Mesendoderm (in vitro differentiated cells): ENCODE results near the gene IGHMBP2.

Experiments
- DNase-seq: peaks from one replicate; pipeline ENCODE4 v3.0.0; 2013
- H2AK5ac ChIP-seq: 2 replicates; pipeline ENCODE4 v1.6.1; 2013; ENCODE audit warnings: low read length, inconsistent platforms
- H2BK120ac ChIP-seq: 2 replicates; pipeline ENCODE4 v1.6.1; 2013; ENCODE audit warnings: low read depth, mild to moderate bottlenecking, low read length, moderate library complexity, mixed read lengths
- H2BK15ac ChIP-seq: replicated peaks from 2 replicates; pipeline ENCODE4 v1.6.1; 2013; ENCODE audit warnings: low read depth, mild to moderate bottlenecking, moderate library complexity
- H2BK5ac ChIP-seq: 2 replicates; pipeline ENCODE4 v1.6.1; 2013; ENCODE audit warnings: low read length, inconsistent platforms
- H3K18ac ChIP-seq: 2 replicates; pipeline ENCODE4 v1.6.1; 2013; ENCODE audit warnings: mild to moderate bottlenecking, low read length, mixed read lengths
- H3K23ac ChIP-seq: one replicate; pipeline ENCODE4 v1.6.1; 2013; ENCODE audit warnings: low read length
- H3K27ac ChIP-seq: 2 replicates; pipeline ENCODE4 v1.5.1; 2013; ENCODE audit warnings: low read depth, mild to moderate bottlenecking, inconsistent platforms, low read length, moderate library complexity
- H3K27me3 ChIP-seq: 2 replicates; pipeline ENCODE4 v1.6.1; 2013; ENCODE audit warnings: low read length, control low read depth, mild to moderate bottlenecking, inconsistent platforms; ENCODE audit not compliant: insufficient read depth, poor library complexity
- H3K36me3 ChIP-seq: 2 replicates; pipeline ENCODE4 v1.6.1; 2013; ENCODE audit warnings: low read length, inconsistent platforms; ENCODE audit not compliant: control insufficient read depth, insufficient read depth
- H3K4ac ChIP-seq: one replicate; pipeline ENCODE4 v1.6.1; 2013; ENCODE audit warnings: low read depth, mild to moderate bottlenecking, low read length, moderate library complexity
- H3K4me1 ChIP-seq: 2 replicates; pipeline ENCODE4 v1.6.1; 2013; ENCODE audit warnings: low read depth, low read length, inconsistent platforms; ENCODE audit not compliant: control insufficient read depth
- H3K4me2 ChIP-seq: 2 replicates; pipeline ENCODE4 v1.6.1; 2013; ENCODE audit warnings: low read length
- H3K4me3 ChIP-seq: 2 replicates; pipeline ENCODE4 v1.5.1; 2013; ENCODE audit warnings: mild to moderate bottlenecking, low read length
- H3K56ac ChIP-seq: one replicate; pipeline ENCODE4 v1.6.1; 2013; ENCODE audit warnings: low read length
- H3K79me1 ChIP-seq: 2 replicates; pipeline ENCODE4 v1.6.1; 2013; ENCODE audit warnings: low read length, inconsistent platforms
- H3K79me2 ChIP-seq: 2 replicates; pipeline ENCODE4 v1.6.1; 2013; ENCODE audit warnings: mild to moderate bottlenecking, low read length; ENCODE audit not compliant: control insufficient read depth, insufficient read depth
- H3K9ac ChIP-seq: 2 replicates; pipeline ENCODE4 v1.6.1; 2013; ENCODE audit warnings: low read length, inconsistent platforms
- H4K5ac ChIP-seq: one replicate; pipeline ENCODE4 v1.6.1; 2013; ENCODE audit warnings: low read length
- H4K8ac ChIP-seq: one replicate; pipeline ENCODE4 v1.6.1; 2013; ENCODE audit warnings: low read depth, mild to moderate bottlenecking, control low read depth, low read length, moderate library complexity
- WGBS: extraction: QIAGEN DNeasy Blood & Tissue Kit; methylation state at CpG from one replicate; pipeline ENCODE4 v1.1.7; 2013; ENCODE audit warnings: low lambda C conversion rate, missing lambda C conversion rate; ENCODE audit not compliant: insufficient coverage; ENCODE audit errors: extremely low coverage; 5-methylcytosine and 5-hydroxymethylcytosine counted together

Gene IGHMBP2

GRCh38 chr11:68942751-68943271 is 39.1 kb downstream of the IGHMBP2 start:
- no peak overlapping the region for H3K4ac ChIP-seq
- H2BK15ac ChIP-seq = no peak overlapping the region
- peaks cover 3% of the 10 kb centered on the region for H3K36me3 ChIP-seq
- H4K5ac ChIP-seq = no peak overlapping the region
- H2BK5ac ChIP-seq = no peak overlapping the region
- H3K79me1 ChIP-seq = no peaks in the 10 kb centered on the region
- H4K8ac ChIP-seq = no peak overlapping the region
- no peak overlapping the region for H3K27ac ChIP-seq
- no peak overlapping the region for H3K9ac ChIP-seq
- no peak overlapping the region for H3K23ac ChIP-seq
- no peak for DNase-seq
- H2AK5ac ChIP-seq = no peak overlapping the region
- no peak overlapping the region for H2BK120ac ChIP-seq
- H3K4me1 ChIP-seq = no peaks in the 10 kb centered on the region
- no peak overlapping the region for H3K4me3 ChIP-seq
- no CpG with 5 or more reads among the region's 9 CpGs for WGBS
- H3K79me2 ChIP-seq = no peaks in the 10 kb centered on the region
- no peak overlapping the region for H3K18ac ChIP-seq
- H3K4me2 ChIP-seq = no peak overlapping the region
- no peak overlapping the region for H3K56ac ChIP-seq
- H3K27me3 ChIP-seq = no peaks in the 10 kb centered on the region

- Histone ChIP-seq H3K4me3 (no peak overlapping the region), H3K9ac (no peak overlapping the region), H2AK5ac (no peak overlapping the region), H3K4me2 (no peak overlapping the region), H3K79me1 (no peaks in the 10 kb centered on the region), H3K23ac (no peak overlapping the region), H4K8ac (no peak overlapping the region), H3K4me1 (no peaks in the 10 kb centered on the region), H3K27ac (no peak overlapping the region), H4K5ac (no peak overlapping the region), H3K18ac (no peak overlapping the region), H3K79me2 (no peaks in the 10 kb centered on the region), H3K56ac (no peak overlapping the region), H3K27me3 (no peaks in the 10 kb centered on the region), H3K4ac (no peak overlapping the region), H2BK15ac (no peak overlapping the region), H2BK120ac (no peak overlapping the region), H3K36me3 (no peaks in the 10 kb centered on the region), H2BK5ac (no peak overlapping the region)
- WGBS = no CpG with 5 or more reads among the region's 18 CpGs
- DNase-seq = no peak
These were observed 42.9 kb downstream of the IGHMBP2 start for GRCh38 chr11:68946416-68947090.

- Histone ChIP-seq H3K4me3 (no peak overlapping the region), H3K4me1 (no peaks in the 10 kb centered on the region), H3K56ac (no peak overlapping the region), H3K79me2 (no peaks in the 10 kb centered on the region), H2BK120ac (no peak overlapping the region), H3K18ac (no peak overlapping the region), H3K9ac (no peak overlapping the region), H3K23ac (no peak overlapping the region), H2BK15ac (no peak overlapping the region), H4K8ac (no peak overlapping the region), H3K4me2 (no peak overlapping the region), H2AK5ac (no peak overlapping the region), H3K79me1 (no peaks in the 10 kb centered on the region), H3K4ac (no peak overlapping the region), H4K5ac (no peak overlapping the region), H3K27ac (no peak overlapping the region), H2BK5ac (no peak overlapping the region), H3K36me3 (no peaks in the 10 kb centered on the region), H3K27me3 (no peaks in the 10 kb centered on the region)
- WGBS = no CpG with 5 or more reads among the region's 11 CpGs
- no peak for DNase-seq
These were observed 43.5 kb downstream of the IGHMBP2 start for GRCh38 chr11:68947151-68947550.

DNA sequence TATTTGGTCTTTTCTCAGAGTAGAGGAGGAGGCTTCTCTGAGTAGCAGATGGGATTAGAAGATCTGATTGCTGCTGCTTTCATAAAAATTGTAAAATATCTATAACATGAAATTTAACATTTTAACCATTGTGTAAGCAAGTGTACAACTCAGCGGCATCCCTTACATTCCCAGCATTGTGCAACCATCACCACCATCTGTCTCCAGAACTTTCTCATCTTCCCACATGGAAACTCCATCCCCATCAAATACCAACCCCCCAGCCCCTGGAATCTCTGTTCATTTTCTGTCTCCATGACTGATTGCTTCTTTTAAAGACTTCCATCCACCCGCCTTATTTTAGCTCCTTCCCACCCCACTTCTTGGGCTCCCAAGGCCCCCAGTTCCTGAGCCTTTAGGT is 44.8 kb downstream of the IGHMBP2 start:
- H2BK5ac ChIP-seq = no peak overlapping the region
- no peaks in the 10 kb centered on the region for H3K4me1 ChIP-seq
- H3K4me3 ChIP-seq = no peak overlapping the region
- H2BK15ac ChIP-seq = no peak overlapping the region
- H4K5ac ChIP-seq = no peak overlapping the region
- no peak overlapping the region for H3K23ac ChIP-seq
- no peaks in the 10 kb centered on the region for H3K79me1 ChIP-seq
- H3K56ac ChIP-seq = no peak overlapping the region
- no peak for DNase-seq
- no peak overlapping the region for H3K9ac ChIP-seq
- H2AK5ac ChIP-seq = no peak overlapping the region
- H3K79me2 ChIP-seq = no peaks in the 10 kb centered on the region
- no CpG with 5 or more reads among the region's 2 CpGs for WGBS
- no peak overlapping the region for H4K8ac ChIP-seq
- H3K18ac ChIP-seq = no peak overlapping the region
- H3K36me3 ChIP-seq = no peaks in the 10 kb centered on the region
- no peak overlapping the region for H3K4ac ChIP-seq
- H2BK120ac ChIP-seq = no peak overlapping the region
- no peak overlapping the region for H3K27ac ChIP-seq
- no peaks in the 10 kb centered on the region for H3K27me3 ChIP-seq
- H3K4me2 ChIP-seq = no peak overlapping the region

GRCh38 chr11:68948935-68949334 is 45.2 kb downstream of the IGHMBP2 start:
- Histone ChIP-seq H3K27me3 (no peaks in the 10 kb centered on the region), H3K27ac (no peak overlapping the region), H2AK5ac (no peak overlapping the region), H3K79me2 (no peaks in the 10 kb centered on the region), H3K23ac (no peak overlapping the region), H3K4me1 (no peaks in the 10 kb centered on the region), H2BK15ac (no peak overlapping the region), H3K4ac (no peak overlapping the region), H3K56ac (no peak overlapping the region), H3K4me3 (no peak overlapping the region), H2BK5ac (no peak overlapping the region), H3K79me1 (no peaks in the 10 kb centered on the region), H3K4me2 (no peak overlapping the region), H3K36me3 (no peaks in the 10 kb centered on the region), H2BK120ac (no peak overlapping the region), H4K8ac (no peak overlapping the region), H3K18ac (no peak overlapping the region), H4K5ac (no peak overlapping the region), H3K9ac (no peak overlapping the region)
- no peak for DNase-seq
- no CpG with 5 or more reads among the region's 17 CpGs for WGBS

- H4K8ac ChIP-seq = no peak overlapping the region
- H3K27ac ChIP-seq = no peak overlapping the region
- H3K4me1 ChIP-seq = no peaks in the 10 kb centered on the region
- H3K4ac ChIP-seq = no peak overlapping the region
- no peaks in the 10 kb centered on the region for H3K36me3 ChIP-seq
- no peak overlapping the region for H2BK5ac ChIP-seq
- no peak overlapping the region for H3K4me3 ChIP-seq
- no peak overlapping the region for H2BK120ac ChIP-seq
- no peak overlapping the region for H3K9ac ChIP-seq
- no peak overlapping the region for H3K23ac ChIP-seq
- no peak overlapping the region for H3K4me2 ChIP-seq
- H3K56ac ChIP-seq = no peak overlapping the region
- no peak overlapping the region for H4K5ac ChIP-seq
- WGBS = no CpG with 5 or more reads among the region's 5 CpGs
- no peak overlapping the region for H3K18ac ChIP-seq
- no peaks in the 10 kb centered on the region for H3K79me1 ChIP-seq
- H3K27me3 ChIP-seq = no peaks in the 10 kb centered on the region
- DNase-seq = peak; percentile 70
- no peaks in the 10 kb centered on the region for H3K79me2 ChIP-seq
- H2AK5ac ChIP-seq = no peak overlapping the region
- no peak overlapping the region for H2BK15ac ChIP-seq
These were observed 46.6 kb downstream of the IGHMBP2 start for GRCh38 chr11:68950270-68950669.
